D721Med (cell line): ENCODE measurements around the gene KNSTRN.

ENCODE experiments used
- DNase-seq: peaks from one replicate; pipeline ENCODE4 v3.0.0; 2011; ENCODE audit warnings: low spot score; ENCODE audit not compliant: insufficient read length
- FAIRE-seq: peaks from 2 replicates; lab custom pipeline; 2011; peaks lifted over from hg19 to GRCh38; lab: Jason Lieb, UNC
- TF ChIP-seq, protein P1 (sequence below): IDR thresholded peaks from 2 replicates; pipeline ENCODE4 v1.5.1; 2012; ENCODE audit warnings: mild to moderate bottlenecking, control low read depth; ENCODE audit not compliant: insufficient read depth; ENCODE audit errors: missing control alignments

Gene KNSTRN

GRCh38 chr15:40388941-40389823 lies 6.7 kb downstream of the KNSTRN start:
- FAIRE-seq (no peak), DNase-seq (no peak)
- TF ChIP-seq, protein P1, sequence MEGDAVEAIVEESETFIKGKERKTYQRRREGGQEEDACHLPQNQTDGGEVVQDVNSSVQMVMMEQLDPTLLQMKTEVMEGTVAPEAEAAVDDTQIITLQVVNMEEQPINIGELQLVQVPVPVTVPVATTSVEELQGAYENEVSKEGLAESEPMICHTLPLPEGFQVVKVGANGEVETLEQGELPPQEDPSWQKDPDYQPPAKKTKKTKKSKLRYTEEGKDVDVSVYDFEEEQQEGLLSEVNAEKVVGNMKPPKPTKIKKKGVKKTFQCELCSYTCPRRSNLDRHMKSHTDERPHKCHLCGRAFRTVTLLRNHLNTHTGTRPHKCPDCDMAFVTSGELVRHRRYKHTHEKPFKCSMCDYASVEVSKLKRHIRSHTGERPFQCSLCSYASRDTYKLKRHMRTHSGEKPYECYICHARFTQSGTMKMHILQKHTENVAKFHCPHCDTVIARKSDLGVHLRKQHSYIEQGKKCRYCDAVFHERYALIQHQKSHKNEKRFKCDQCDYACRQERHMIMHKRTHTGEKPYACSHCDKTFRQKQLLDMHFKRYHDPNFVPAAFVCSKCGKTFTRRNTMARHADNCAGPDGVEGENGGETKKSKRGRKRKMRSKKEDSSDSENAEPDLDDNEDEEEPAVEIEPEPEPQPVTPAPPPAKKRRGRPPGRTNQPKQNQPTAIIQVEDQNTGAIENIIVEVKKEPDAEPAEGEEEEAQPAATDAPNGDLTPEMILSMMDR, result no peak

GRCh38 chr15:40389824-40390595 lies 7.5 kb downstream of the KNSTRN start:
- TF ChIP-seq, protein P1, result no peak
- DNase-seq (no peak), FAIRE-seq (no peak)

- DNase-seq, result no peak
- FAIRE-seq, result no peak
- TF ChIP-seq, protein P1, result no peak
Measured at GRCh38 chr15:40392986-40393948, 10.7 kb downstream of the KNSTRN start.

- FAIRE-seq (no peak), DNase-seq (no peak)
- TF ChIP-seq, protein P1, result no peak
Measured at GRCh38 chr15:40397688-40398412, 15.3 kb downstream of the KNSTRN start.

DNA sequence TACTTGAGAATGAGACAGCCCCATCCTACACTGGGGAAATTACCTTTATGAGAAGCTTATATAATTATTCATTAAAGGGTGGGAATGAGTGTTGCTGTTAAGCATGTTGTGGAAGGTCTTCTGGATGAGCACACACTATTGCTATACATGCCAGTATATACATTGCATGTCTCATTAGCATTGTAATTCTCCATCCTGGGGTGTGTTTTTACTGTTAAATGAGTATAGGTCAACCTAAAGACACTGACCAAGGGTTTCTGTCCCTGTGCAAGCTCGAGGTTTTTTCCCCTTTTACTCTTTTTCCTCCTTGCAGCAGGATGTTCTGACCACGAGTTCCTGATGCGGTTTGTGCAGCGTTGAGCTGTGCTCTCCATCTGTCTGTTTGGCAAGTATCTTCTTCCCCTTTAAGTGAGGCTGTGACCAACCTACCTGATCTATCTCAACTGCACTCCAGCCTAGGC lies 15.9 kb downstream of the KNSTRN start:
- DNase-seq (no peak), FAIRE-seq (no peak)
- TF ChIP-seq, protein P1, result no peak

DNA sequence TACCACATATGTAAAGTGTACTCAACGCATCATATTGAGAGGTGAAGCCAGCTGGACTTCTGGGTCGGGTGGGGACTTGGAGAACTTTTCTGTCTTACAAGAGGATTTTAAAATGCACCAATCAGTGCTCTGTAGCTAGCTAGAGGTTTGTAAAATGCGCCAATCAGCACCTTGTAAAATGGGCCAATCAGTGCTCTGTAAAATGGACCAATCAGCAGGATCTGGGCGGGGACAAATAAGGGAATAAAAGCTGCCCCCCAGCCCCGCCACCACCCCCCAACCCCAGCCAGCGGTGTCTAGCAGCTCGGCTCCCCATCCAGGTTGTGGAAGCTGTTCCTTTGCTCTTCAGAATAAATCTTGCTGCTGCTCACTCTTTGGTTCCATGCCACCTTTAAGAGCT lies 16.8 kb downstream of the KNSTRN start:
- DNase-seq (no peak), FAIRE-seq (no peak)
- TF ChIP-seq, protein P1, result no peak
